Activated T-helper 1 cell treated with anti-CD3 and anti-CD28 coated beads, Interleukin-12 subunit alpha, Interleukin-12 subunit beta, Interleukin-2, Interleukin-4 antibody, amounts not matched to agents 30 ng/mL and 10 ng/mL and 1 ng/mL, durations not matched to agents 14 hours and 24 hours and 36 hours (primary cell): ENCODE data around the gene SEMA4A. TPM values are rescaled to one million over a fixed set of nuclear protein-coding genes. Genes with fewer than 3 reads are reported as not detected.
A peak's percentile ranks its signal among the peaks of the same experiment; 100 is the strongest.
"Not testable (repeated sequence)": the region's sequence is repeated elsewhere in the genome, so short reads cannot be mapped to it uniquely, and the experiment has no call there.

Experiments
- DNase-seq: peaks from one replicate; pipeline ENCODE4 v3.0.0; 2021; ENCODE audit warnings: low spot score
- H3K27ac Mint-ChIP-seq: one replicate; pipeline ENCODE4 v1.8.0; 2021; ENCODE audit warnings: mild to moderate bottlenecking, mixed read lengths
- H3K27me3 Mint-ChIP-seq: one replicate; pipeline ENCODE4 v1.8.0; 2022; ENCODE audit warnings: mild to moderate bottlenecking, moderate library complexity, mixed read lengths; ENCODE audit not compliant: insufficient read depth
- H3K36me3 Mint-ChIP-seq: one replicate; pipeline ENCODE4 v1.8.0; 2021; ENCODE audit warnings: low read depth, mixed read lengths
- H3K4me1 Mint-ChIP-seq: one replicate; pipeline ENCODE4 v1.8.0; 2021; ENCODE audit warnings: low read depth, mixed read lengths
- H3K4me3 Mint-ChIP-seq: one replicate; pipeline ENCODE4 v1.8.0; 2021; ENCODE audit warnings: mild to moderate bottlenecking, moderate library complexity, mixed read lengths
- H3K9me3 Mint-ChIP-seq: one replicate; pipeline ENCODE4 v1.8.0; 2021; ENCODE audit warnings: mixed read lengths
- intact Hi-C: fragments of 100-400 bp; cut with micrococcal nuclease; formaldehyde crosslinking; loops from one replicate; pipeline ENCODE4 v1.15.1; 2024
- total RNA-seq: library from RNA; stranded (reverse); gene quantifications from 2 replicates; pipeline ENCODE4 v1.2.3, GENCODE V29; 2022

Gene SEMA4A
- total RNA-seq, 1 donor from 2014 or later, result 9.0 TPM

DNA sequence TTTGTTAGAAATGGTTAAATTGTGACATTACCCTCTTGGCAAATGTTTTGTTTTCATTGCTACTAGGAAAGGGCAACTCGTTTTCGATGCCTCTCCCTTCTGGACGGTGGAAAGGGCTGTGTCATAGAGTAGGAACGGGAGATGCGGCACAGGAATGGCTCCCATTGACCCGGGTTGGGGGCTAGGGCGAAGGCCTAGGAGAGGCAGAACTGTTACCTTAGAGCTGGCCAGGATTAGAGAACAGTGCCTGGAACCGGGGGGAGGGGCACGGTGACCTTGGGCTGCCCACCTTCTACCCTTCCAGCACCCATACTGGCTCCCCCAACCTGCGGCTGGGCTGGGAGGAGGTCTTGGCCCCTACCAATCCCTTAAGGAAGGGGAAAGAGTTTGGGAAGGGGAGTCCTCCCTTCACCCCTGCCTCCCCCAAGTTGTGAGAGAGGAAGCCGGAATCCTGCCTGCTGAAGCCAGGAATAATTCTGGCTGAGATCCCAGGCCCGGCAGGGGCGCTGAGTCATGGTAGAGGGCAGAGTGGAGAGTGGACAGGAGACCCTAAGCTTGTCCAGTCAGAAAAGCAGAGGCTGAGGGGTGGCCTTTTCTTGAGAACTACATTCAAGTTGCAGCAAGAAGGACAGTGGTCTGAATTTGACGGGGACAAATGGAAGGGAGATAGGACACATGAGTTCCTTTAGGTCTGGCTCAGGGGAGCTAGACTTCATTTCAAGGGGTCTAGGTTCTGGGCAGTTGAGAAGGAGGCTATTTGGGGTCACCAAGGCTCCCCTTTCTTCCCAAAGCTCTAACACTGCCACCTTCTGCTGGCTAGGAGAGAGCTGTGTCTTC lies 30.6 kb upstream of the SEMA4A start:
- Mint-ChIP-seq H3K36me3 (peaks cover 5% of the 10 kb centered on the region), H3K27me3 (peaks cover 23% of the 10 kb centered on the region), H3K9me3 (no peaks in the 10 kb centered on the region), H3K4me1 (peaks cover 54% of the 10 kb centered on the region), H3K27ac (no peak overlapping the region), H3K4me3 (no peak overlapping the region)
- intact Hi-C loops, result loop anchor here (1.0 kb wide), 1 partner anchor 8 kb away; the partner anchor contains the start of gene LMNA
- DNase-seq, result no peak

DNA sequence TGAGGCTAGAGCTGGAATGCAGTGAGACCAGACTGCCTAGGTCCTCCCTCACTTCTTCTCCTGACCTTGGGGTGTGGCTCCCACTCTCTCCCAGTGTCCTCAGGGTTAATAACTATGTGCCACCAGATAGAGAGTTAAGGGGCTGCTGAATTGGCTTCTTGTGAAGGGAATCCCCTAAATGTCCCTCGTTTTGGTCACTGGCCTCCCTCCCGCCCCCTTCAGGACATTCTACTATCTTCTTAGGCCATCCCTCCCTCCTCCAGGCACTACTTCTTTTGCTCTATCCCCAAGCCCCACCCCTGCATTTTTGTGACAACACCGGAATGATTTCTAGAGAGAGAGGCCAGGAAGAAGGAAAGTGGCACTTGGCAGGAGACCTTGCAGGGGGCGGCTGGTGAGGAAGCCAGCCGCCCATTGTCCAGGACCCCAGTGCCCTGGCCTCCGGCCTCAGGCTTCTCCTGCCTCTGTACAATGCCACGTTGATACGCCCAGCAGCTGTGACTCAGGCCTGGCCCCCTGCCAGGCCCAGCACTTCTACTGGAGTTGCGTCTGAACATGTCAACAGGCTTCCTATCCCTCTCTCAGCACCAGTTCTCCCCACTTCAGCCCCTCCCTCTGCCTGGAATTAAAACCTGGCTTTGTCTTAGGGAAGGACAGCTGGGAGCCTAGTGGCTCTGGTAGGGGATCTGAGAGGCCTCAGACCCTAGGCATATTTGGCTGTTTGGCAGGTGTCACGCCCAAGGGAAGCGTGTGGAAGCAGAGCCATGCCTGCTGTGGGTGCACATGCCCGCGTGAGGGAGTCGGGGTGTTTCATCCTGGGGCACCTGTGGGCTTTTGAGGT lies 29.8 kb upstream of the SEMA4A start:
- H3K27me3 Mint-ChIP-seq, result peaks cover 23% of the 10 kb centered on the region
- H3K27ac Mint-ChIP-seq, result peak overlapping the region; percentile 66
- peaks cover under 1% of the 10 kb centered on the region for H3K36me3 Mint-ChIP-seq
- peaks cover 62% of the 10 kb centered on the region for H3K4me1 Mint-ChIP-seq
- DNase-seq, result no peak
- H3K9me3 Mint-ChIP-seq, result no peaks in the 10 kb centered on the region
- H3K4me3 Mint-ChIP-seq, result no peak overlapping the region
- intact Hi-C loops, result loop anchor here (1.0 kb wide), 1 partner anchor 9 kb away; the partner anchor contains the start of gene LMNA

DNA sequence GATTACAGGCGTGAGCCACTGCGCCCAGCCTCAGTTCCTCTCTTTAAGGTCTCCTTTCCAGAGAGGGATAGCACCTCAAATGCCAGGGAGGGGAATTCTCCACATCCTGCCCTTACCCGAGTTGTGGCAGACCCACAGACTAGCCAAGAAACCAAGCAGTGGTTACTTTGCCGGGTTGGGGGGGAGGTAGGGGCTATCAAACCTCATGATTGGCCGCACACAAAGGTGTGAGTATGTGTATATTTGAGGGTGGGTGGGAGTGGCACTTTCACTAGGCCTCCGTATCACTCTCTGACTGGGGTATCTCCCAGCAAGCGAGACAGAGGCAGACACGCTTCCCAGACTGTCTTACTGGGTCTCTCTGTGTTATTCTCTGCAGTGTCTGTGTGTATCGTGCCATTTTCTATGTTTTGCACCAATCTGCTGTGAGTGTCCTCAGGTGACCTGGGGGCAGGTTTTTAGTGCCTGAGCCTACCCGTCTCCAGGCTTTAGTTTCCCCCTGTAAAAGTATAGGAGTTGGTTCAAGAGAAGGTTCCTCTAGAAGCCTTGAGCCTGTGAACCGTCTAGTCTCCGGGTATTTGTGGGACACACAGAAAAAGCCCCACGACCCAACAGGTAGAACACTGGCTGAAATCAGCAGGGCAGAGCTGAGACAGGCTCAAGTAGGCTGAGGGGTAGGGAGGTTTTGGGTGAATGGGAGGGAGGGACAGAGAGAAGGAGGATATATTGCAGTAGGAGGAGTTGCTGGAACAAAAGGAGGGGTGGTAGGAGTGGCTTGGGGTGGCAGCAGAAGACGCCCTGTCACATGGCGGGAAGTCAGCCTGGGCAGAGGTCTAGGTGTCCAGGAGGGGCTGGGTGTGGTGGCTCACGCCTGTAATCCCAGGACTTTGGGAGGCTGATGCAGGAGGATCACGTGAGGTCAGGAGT lies 28.6 kb upstream of the SEMA4A start:
- Mint-ChIP-seq H3K27me3 (peaks cover 19% of the 10 kb centered on the region), H3K9me3 (no peaks in the 10 kb centered on the region), H3K27ac (peak overlapping the region; percentile 59), H3K36me3 (no peaks in the 10 kb centered on the region), H3K4me3 (no peak overlapping the region), H3K4me1 (peaks cover 72% of the 10 kb centered on the region)
- intact Hi-C loops, result no loop called here
- DNase-seq, result no peak

DNA sequence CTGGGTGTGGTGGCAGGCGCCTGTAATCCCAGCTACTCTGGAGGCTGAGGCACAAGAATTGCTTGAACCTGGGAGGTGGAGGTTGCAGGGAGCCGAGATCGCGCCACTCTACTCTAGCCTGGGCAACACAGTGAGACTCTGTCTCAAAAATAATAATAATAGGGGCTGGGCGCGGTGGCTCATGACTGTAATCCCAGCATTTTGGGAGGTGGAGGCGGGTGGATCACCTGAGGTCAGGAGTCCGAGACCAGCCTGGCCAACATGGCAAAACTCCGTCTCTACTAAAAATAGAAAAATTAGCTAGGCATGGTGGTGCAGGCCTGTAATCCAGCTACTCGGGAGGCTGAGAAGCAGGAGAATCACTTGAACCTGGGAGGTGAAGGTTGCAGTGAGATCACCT lies 27.8 kb upstream of the SEMA4A start:
- DNase-seq, H3K9me3 Mint-ChIP-seq, H3K4me3 Mint-ChIP-seq, H3K36me3 Mint-ChIP-seq, intact Hi-C loops: not testable (repeated sequence)
- peak overlapping the region; percentile 23 for H3K27ac Mint-ChIP-seq
- H3K4me1 Mint-ChIP-seq, result peaks cover 72% of the 10 kb centered on the region
- H3K27me3 Mint-ChIP-seq, result peaks cover 11% of the 10 kb centered on the region

DNA sequence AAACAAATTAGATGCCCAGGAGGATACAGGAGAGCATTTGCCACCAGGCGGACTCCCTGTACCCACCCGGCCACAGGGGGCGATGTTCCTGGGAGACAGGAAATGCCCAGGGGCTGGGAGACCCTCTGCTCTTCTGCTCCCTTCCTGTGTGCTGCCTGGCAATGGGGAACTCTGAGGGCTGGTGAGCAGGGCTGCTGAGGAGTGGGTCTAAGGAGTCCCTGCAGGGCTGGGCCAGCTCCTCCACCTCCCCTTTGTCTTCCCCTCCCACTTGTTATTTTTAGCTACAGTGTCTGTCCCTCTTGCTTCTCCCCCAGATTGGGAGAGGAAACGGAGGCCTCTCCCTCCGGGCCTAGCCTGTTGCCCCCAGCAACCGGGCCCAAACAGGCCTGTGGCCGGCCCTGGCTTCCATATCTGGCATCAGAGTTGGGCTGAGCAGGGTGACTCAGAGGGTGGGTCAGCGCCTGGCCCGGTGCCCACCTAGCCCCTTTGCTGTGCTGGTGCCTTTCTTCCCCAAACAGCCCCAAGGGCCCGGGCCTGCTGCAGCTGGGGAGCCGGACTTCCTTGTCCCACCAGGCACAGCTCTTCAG lies 27.2 kb upstream of the SEMA4A start:
- H3K27ac Mint-ChIP-seq, result peak overlapping the region; percentile 48
- no peaks in the 10 kb centered on the region for H3K9me3 Mint-ChIP-seq
- DNase-seq, result peak; percentile 41
- H3K36me3 Mint-ChIP-seq, result peaks cover 3% of the 10 kb centered on the region
- intact Hi-C loops, result no loop called here
- peak overlapping the region; percentile 19 for H3K4me3 Mint-ChIP-seq
- peaks cover 11% of the 10 kb centered on the region for H3K27me3 Mint-ChIP-seq
- H3K4me1 Mint-ChIP-seq, result peaks cover 70% of the 10 kb centered on the region

DNA sequence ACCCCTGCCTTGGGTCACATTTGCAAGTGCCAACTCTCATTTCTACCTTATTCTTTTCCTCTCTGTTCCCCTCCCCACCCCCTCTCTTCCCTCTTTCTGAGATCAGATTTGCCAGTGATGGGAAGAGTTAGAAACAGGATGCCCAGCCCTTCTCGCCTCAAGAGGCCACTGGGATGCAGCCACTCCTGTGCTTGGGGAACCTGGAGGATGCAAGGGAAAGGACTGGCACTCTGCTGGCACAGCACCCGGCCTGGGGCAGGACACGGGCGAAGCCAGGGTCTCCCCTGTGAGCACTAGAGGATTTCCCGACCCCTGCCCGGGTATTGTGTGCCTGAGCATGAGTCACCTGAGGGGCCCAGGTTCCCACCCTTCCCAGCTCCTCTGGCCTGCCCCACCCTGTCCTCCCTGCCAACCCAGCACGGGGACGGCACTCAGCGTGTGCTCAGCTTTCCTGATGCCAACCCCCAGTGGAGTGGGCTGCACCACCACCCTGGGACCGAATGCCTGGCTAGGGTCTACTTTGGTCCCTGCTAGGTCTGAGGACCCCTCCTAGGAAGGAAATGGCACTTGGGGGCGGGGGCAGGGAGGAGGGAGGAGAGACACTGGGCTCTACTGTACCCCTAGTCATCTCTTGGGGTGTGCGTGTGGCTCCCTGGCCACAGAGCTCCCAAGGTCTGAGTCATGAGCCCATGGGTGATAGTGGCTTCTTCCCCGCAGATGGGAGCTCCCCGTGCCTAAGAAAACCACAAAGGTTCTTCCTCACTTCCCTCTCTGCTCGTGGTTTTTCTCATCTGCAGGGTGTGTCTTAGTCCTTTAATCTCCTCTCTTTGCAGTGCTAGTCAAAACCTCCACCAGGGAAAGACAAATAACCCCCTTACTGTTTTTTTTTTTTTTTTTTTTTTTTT lies 26.5 kb upstream of the SEMA4A start:
- intact Hi-C loops, result loop anchor here (1.0 kb wide), 6 partner anchors 13 to 96 kb away; partner anchors contain the start of genes LAMTOR2 and LMNA
- peak overlapping the region; percentile 69 for H3K27ac Mint-ChIP-seq
- H3K4me3 Mint-ChIP-seq, result peak overlapping the region; percentile 12
- H3K36me3 Mint-ChIP-seq, result peaks cover 3% of the 10 kb centered on the region
- DNase-seq, result peak; percentile 83
- peaks cover 11% of the 10 kb centered on the region for H3K27me3 Mint-ChIP-seq
- peaks cover 70% of the 10 kb centered on the region for H3K4me1 Mint-ChIP-seq
- no peaks in the 10 kb centered on the region for H3K9me3 Mint-ChIP-seq

DNA sequence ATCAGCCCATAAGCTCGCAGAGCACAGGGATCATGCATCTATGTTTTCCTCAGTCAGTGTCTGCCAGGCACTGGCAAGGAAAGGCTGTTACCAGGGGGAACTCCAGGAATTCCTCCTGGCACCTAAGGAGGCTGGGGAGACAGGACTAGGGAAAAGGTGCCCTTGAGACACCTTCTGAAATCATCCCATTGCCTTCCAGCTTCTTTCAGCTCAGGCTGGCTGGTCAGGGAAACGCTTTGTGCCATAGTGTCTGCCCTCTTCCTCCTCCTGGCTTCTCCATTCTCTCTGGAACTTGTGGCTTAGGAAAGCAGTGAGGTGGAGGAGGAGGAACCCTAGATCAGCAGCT lies 25.1 kb upstream of the SEMA4A start:
- H3K9me3 Mint-ChIP-seq, result no peaks in the 10 kb centered on the region
- H3K27me3 Mint-ChIP-seq, result peaks cover 6% of the 10 kb centered on the region
- intact Hi-C loops, result no loop called here
- DNase-seq, result no peak
- peaks cover 3% of the 10 kb centered on the region for H3K36me3 Mint-ChIP-seq
- peaks cover 67% of the 10 kb centered on the region for H3K4me1 Mint-ChIP-seq
- H3K4me3 Mint-ChIP-seq, result no peak overlapping the region
- peak overlapping the region; percentile 27 for H3K27ac Mint-ChIP-seq

DNA sequence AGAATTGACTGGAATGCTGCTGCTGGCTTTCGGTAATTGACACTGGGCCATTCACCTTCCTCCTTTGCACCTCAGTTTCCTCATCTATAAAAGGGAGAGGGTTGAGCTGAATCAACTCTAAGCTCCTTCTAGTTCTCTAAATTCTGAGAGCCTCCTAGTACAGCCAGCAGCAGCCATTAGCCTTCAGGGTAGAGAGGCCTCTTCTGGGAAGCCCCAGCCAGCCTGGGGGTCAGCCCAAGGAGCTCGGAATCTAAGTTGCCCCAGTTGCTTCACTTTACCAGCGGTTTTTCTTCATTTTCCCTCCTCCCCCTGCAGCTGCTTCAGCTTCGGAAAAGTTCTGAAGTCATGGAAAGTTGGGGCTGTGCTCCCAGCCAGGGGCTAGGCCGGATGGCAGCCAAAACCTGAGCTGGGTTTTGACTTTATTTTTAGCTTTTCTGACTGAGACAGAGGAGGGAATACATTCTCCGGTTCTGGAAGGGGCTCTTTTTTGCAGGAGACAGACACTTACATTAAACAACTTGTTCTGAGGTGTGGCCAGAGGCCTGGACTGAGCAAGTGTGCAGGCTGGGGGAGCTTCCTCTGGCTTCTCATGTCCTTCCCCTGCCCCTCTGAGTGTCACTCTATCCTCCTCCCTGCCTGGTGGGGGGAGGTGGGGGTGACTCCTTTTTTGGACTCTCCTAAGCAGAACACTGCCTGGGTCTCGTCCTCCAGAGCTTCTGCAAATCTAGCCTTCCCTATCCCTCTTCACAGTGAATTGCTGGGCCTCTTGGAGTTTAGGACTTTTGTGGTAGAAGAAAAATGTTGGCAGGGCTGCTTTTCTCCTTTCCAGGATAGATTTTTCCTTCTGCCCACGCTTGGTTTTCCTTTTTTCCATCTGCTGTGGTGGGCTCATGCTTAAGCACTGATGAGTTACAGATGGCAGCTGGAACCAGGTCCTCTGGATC lies 24.5 kb upstream of the SEMA4A start:
- H3K4me1 Mint-ChIP-seq, result peaks cover 61% of the 10 kb centered on the region
- peak overlapping the region; percentile 27 for H3K27ac Mint-ChIP-seq
- peaks cover 3% of the 10 kb centered on the region for H3K36me3 Mint-ChIP-seq

DNA sequence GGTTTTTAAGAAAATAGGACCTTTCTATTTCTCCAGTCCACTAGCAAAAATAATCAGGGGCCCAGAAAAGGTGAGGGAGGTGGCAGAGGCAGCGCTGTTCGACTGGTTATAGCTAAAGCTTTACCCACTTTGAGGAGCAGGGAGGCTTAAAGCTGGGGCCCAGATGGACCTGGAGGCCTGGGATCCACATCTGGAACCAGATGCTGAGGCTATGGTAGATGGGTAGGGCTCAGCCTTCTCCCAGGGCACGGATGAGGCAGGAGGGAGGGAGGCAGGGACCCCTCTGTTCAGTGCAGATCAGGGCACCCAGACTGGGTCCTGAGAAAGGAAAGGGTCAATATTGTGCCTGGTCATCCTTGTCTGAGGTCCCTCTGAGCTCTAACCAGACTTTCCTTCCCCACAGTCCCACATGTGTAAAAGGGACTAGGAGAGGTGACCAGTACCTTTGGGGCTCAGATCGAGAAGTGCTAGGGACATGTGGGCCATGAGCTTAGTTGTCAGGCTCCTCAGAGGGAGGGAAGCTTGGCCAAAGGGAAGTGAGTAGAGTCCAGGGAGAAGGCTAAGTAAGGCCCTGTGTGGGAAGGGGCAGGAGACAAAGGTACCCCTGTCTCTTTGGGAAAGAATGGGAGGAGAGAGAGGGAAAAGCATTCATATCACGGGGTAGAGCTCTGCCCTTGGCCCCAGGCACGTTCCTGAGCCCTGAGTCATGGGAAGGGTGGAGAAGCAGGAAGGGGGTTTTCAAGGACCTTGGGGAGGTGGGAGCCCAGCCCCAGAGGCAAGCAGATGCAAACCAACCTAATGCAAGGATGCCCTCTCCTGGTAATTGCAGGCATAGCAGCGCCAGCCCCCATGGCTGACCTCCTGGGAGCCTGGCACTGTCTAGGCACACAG lies 23.5 kb upstream of the SEMA4A start:
- peaks cover 2% of the 10 kb centered on the region for H3K27me3 Mint-ChIP-seq
- no peaks in the 10 kb centered on the region for H3K9me3 Mint-ChIP-seq
- H3K27ac Mint-ChIP-seq, result peak overlapping the region; percentile 35
- no peak overlapping the region for H3K4me3 Mint-ChIP-seq
- intact Hi-C loops, result loop anchor here (1.0 kb wide), 2 partner anchors 34 to 40 kb away; no protein-coding TSS in a partner anchor
- H3K36me3 Mint-ChIP-seq, result peaks cover 3% of the 10 kb centered on the region
- H3K4me1 Mint-ChIP-seq, result peaks cover 51% of the 10 kb centered on the region
- DNase-seq, result peak; percentile 69

More for the DNA sequence above, 24.5 kb upstream of the SEMA4A start:
- H3K4me3 Mint-ChIP-seq, result peak overlapping the region; percentile 10
- DNase-seq, result no peak
- H3K9me3 Mint-ChIP-seq, result no peaks in the 10 kb centered on the region
- intact Hi-C loops, result no loop called here
- H3K27me3 Mint-ChIP-seq, result peaks cover 3% of the 10 kb centered on the region

DNA sequence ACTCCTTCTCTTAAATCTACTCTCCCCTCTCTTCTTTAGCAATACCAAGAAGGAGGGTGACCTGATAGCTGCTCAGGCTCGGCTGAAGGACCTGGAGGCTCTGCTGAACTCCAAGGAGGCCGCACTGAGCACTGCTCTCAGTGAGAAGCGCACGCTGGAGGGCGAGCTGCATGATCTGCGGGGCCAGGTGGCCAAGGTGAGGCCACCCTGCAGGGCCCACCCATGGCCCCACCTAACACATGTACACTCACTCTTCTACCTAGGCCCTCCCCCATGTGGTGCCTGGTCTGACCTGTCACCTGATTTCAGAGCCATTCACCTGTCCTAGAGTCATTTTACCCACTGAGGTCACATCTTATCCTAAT lies 22.8 kb upstream of the SEMA4A start:
- Mint-ChIP-seq H3K4me1 (peaks cover 45% of the 10 kb centered on the region), H3K4me3 (no peak overlapping the region), H3K27me3 (peaks cover 2% of the 10 kb centered on the region), H3K27ac (no peak overlapping the region), H3K36me3 (peaks cover 3% of the 10 kb centered on the region), H3K9me3 (no peaks in the 10 kb centered on the region)
- DNase-seq, result no peak
- intact Hi-C loops, result loop anchor here (1.0 kb wide), 2 partner anchors 34 to 40 kb away; no protein-coding TSS in a partner anchor
